Activated T-helper 1 cell treated with anti-CD3 and anti-CD28 coated beads, Interleukin-12 subunit alpha, Interleukin-12 subunit beta, Interleukin-2, Interleukin-4 antibody, amounts not matched to agents 30 ng/mL and 10 ng/mL and 1 ng/mL, durations not matched to agents 14 hours and 24 hours and 36 hours (primary cell): ENCODE results near the gene CTRL. TPM values are rescaled to one million over a fixed set of nuclear protein-coding genes. Genes with fewer than 3 reads are reported as not detected.

Source experiments
- DNase-seq: peaks from one replicate; pipeline ENCODE4 v3.0.0; 2021; ENCODE audit warnings: low spot score
- H3K27ac Mint-ChIP-seq: one replicate; pipeline ENCODE4 v1.8.0; 2021; ENCODE audit warnings: mild to moderate bottlenecking, mixed read lengths
- H3K27me3 Mint-ChIP-seq: one replicate; pipeline ENCODE4 v1.8.0; 2022; ENCODE audit warnings: mild to moderate bottlenecking, moderate library complexity, mixed read lengths; ENCODE audit not compliant: insufficient read depth
- H3K36me3 Mint-ChIP-seq: one replicate; pipeline ENCODE4 v1.8.0; 2021; ENCODE audit warnings: low read depth, mixed read lengths
- H3K4me1 Mint-ChIP-seq: one replicate; pipeline ENCODE4 v1.8.0; 2021; ENCODE audit warnings: low read depth, mixed read lengths
- H3K4me3 Mint-ChIP-seq: one replicate; pipeline ENCODE4 v1.8.0; 2021; ENCODE audit warnings: mild to moderate bottlenecking, moderate library complexity, mixed read lengths
- H3K9me3 Mint-ChIP-seq: one replicate; pipeline ENCODE4 v1.8.0; 2021; ENCODE audit warnings: mixed read lengths
- intact Hi-C: fragments of 100-400 bp; cut with micrococcal nuclease; formaldehyde crosslinking; loops from one replicate; pipeline ENCODE4 v1.15.1; 2024
- total RNA-seq: library from RNA; stranded (reverse); gene quantifications from 2 replicates; pipeline ENCODE4 v1.2.3, GENCODE V29; 2022

CTRL gene
- total RNA-seq, 1 donor from 2014 or later: 5.5 TPM

DNA sequence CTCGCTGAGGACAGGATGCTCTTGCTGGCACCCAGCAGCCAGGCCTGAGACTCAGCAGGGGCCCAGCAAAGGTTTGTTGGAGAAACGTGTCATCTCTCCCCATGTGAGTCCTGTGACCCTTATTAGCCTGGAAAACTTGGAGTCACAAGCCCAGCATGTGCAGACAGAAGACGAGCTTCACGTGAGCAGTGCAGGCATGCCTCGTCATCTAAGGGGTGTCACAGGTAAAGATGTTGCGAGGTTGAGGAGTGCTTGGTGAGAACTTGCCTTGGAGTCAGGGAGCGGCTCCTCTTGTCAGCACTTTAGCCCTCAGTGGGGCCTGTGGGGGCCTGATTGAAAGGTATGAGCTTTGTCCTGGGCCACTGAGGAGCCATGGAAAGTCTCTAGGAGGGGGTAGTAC, 2.1 kb upstream of the CTRL start:
- H3K36me3 Mint-ChIP-seq: peaks cover 34% of the 10 kb centered on the region
- intact Hi-C loops: loop anchor here (2.0 kb wide), 1 partner anchor 91 kb away; the partner anchor contains the start of gene THAP11
- DNase-seq: no peak
- H3K9me3 Mint-ChIP-seq: no peaks in the 10 kb centered on the region
- peak overlapping the region; percentile 50 for H3K27ac Mint-ChIP-seq
- peaks cover 25% of the 10 kb centered on the region for H3K4me1 Mint-ChIP-seq
- H3K27me3 Mint-ChIP-seq: no peaks in the 10 kb centered on the region
- H3K4me3 Mint-ChIP-seq: peak overlapping the region; percentile 22

DNA sequence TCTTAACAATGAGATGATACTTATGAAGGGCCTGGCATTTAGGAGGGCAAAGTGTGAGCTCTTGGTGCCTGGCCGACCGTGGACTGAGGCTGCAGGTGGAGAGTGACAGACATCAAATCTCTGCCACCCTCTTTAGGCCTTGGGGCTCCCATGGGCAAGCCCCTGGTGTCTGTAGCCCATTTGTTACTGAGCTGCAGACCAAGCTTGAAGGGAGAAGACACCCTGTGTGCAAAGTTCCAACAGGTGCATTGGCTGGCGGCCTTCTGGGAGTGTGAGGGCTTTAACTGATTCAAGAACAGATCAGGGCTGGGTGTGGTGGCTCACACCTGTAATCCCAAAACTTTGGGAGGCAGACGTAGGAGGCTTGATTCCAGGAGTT, 789 bp upstream of the CTRL start:
- Mint-ChIP-seq H3K36me3 (peaks cover 35% of the 10 kb centered on the region), H3K27me3 (no peaks in the 10 kb centered on the region), H3K27ac (no peak overlapping the region), H3K9me3 (no peaks in the 10 kb centered on the region), H3K4me3 (no peak overlapping the region), H3K4me1 (peaks cover 23% of the 10 kb centered on the region)
- DNase-seq: no peak
- intact Hi-C loops: no loop called here

DNA sequence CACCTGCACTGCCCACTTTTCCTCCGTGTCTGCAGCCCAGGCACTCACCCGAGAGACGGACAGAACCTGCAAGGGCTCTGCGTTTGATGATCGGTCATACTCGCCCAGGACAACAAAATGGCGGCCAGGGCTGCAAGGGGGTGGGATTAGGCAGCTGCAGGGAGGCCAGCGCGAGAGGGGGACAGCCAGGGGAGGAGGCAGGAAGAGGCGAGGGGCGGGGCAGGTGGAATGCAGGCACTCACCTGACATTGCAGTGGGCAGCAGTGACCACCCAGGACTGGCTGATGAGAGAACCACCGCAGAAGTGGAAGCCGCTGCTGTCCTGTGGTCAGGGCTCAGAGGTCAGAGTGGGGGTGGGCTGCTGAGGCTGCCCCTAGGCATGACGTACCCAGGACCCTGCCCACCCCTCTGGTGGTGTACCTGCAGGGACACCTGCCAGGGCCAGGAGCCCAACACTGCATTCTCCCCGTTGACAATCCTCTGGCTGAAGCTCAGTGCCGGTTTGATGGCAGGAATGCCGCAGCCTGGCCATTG, 917 bp downstream of the CTRL start:
- H3K4me3 Mint-ChIP-seq: no peak overlapping the region
- no peaks in the 10 kb centered on the region for H3K9me3 Mint-ChIP-seq
- peaks cover 27% of the 10 kb centered on the region for H3K36me3 Mint-ChIP-seq
- no peak for DNase-seq
- no peak overlapping the region for H3K27ac Mint-ChIP-seq
- H3K27me3 Mint-ChIP-seq: no peaks in the 10 kb centered on the region
- intact Hi-C loops: no loop called here
- H3K4me1 Mint-ChIP-seq: peaks cover 15% of the 10 kb centered on the region

DNA sequence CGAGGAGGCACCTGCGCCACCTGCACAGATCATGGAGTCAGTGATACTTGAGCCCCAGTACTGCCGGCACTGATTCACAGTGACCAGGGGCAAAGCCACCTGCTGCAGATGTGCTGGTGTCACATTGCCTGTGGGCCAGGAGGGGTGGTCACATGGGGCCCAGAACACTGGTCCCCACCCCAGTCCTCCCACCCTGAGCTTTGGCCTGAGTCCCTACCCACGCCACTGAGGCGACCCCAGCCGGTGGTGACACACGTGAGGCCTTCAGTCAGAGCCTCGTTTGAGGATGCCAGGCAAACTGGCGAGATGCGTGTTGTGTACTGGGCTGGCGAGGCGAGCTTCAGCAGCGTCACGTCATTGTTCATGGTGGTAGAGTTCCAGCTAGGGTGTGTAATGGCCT, 1.5 kb downstream of the CTRL start:
- Mint-ChIP-seq H3K27me3 (no peaks in the 10 kb centered on the region), H3K4me1 (peaks cover 11% of the 10 kb centered on the region), H3K4me3 (no peak overlapping the region), H3K36me3 (peaks cover 22% of the 10 kb centered on the region), H3K9me3 (no peaks in the 10 kb centered on the region), H3K27ac (no peak overlapping the region)
- no peak for DNase-seq
- intact Hi-C loops: no loop called here

DNA sequence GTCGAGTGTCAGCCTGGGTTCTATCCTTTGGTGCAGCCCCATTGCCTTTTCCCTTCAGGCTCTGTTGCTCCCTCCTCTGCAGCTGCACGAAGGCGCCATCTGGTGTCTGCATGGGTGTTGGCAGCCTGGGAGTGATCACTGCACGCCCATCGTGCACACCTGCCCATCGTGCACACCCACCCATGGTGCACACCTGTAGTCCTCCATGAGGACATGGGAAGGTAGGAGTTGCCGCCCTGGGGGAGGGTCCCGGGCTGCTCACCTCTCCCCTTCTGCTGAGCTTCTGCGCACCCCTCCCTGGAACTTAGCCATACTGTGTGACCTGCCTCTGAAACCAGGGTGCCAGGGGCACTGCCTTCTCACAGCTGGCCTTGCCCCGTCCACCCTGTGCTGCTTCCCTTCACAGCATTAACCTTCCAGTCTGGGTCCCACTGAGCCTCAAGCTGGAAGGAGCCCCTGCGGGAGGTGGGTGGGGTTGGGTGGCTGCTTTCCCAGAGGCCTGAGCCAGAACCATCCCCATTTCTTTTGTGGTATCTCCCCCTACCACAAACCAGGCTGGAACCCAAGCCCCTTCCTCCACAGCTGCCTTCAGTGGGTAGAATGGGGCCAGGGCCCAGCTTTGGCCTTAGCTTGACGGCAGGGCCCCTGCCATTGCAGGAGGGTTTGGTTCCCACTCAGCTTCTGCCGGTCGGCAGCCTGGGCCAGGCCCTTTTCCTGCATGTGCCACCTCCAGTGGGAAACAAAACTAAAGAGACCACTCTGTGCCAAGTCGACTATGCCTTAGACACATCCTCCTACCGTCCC, 2.9 kb downstream of the CTRL start:
- intact Hi-C loops: loop anchor here (1.0 to 2.0 kb wide), 4 partner anchors 45 to 407 kb away; no protein-coding TSS in a partner anchor
- DNase-seq: peak; percentile 67
- no peak overlapping the region for H3K27ac Mint-ChIP-seq
- H3K36me3 Mint-ChIP-seq: peaks cover 9% of the 10 kb centered on the region
- peaks cover 1% of the 10 kb centered on the region for H3K4me1 Mint-ChIP-seq
- H3K4me3 Mint-ChIP-seq: no peak overlapping the region
- no peaks in the 10 kb centered on the region for H3K27me3 Mint-ChIP-seq
- H3K9me3 Mint-ChIP-seq: no peaks in the 10 kb centered on the region

DNA sequence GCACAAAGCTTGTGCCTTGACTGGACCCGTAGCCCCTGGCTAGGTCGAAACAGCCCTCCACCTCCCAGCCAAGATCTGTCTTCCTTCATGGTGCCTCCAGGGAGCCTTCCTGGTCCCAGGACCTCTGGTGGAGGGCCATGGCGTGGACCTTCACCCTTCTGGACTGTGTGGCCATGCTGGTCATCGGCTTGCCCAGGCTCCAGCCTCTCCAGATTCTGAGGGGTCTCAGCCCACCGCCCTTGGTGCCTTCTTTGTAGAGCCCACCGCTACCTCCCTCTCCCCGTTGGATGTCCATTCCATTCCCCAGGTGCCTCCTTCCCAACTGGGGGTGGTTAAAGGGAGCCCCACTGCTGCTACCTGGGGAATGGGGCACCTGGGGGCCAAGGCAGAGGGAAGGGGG, 3.5 kb downstream of the CTRL start:
- no peak overlapping the region for H3K4me3 Mint-ChIP-seq
- no peaks in the 10 kb centered on the region for H3K9me3 Mint-ChIP-seq
- H3K27me3 Mint-ChIP-seq: no peaks in the 10 kb centered on the region
- intact Hi-C loops: loop anchor here (1.0 to 2.0 kb wide), 4 partner anchors 45 to 407 kb away; no protein-coding TSS in a partner anchor
- H3K27ac Mint-ChIP-seq: no peak overlapping the region
- no peak for DNase-seq
- H3K36me3 Mint-ChIP-seq: peaks cover 8% of the 10 kb centered on the region
- H3K4me1 Mint-ChIP-seq: no peaks in the 10 kb centered on the region

DNA sequence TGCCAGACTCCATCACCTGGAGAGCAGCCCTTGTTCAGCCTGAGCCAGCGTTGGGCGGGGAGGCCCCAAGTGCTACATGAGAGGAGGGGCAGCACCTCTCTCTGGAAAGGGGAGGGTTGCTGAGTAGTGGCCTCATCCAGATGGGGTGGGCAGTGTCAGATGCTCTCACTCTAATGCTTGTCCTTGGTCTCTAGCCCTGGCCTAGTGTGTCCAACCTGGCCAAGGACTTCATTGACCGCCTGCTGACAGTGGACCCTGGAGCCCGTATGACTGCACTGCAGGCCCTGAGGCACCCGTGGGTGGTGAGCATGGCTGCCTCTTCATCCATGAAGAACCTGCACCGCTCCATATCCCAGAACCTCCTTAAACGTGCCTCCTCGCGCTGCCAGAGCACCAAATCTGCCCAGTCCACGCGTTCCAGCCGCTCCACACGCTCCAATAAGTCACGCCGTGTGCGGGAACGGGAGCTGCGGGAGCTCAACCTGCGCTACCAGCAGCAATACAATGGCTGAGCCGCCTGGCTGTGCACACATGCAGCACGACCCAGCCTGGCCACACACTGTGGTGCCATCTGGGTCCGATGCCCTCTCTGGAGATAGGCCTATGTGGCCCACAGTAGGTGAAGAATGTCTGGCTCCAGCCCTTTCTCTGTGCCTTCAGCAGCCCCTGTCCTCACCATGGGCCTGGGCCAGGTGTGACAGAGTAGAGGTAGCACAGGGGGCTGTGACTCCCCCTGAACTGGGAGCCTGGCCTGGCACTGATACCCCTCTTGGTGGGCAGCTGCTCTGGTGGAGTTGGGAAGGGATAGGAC, 4.3 kb downstream of the CTRL start:
- intact Hi-C loops: no loop called here

DNA sequence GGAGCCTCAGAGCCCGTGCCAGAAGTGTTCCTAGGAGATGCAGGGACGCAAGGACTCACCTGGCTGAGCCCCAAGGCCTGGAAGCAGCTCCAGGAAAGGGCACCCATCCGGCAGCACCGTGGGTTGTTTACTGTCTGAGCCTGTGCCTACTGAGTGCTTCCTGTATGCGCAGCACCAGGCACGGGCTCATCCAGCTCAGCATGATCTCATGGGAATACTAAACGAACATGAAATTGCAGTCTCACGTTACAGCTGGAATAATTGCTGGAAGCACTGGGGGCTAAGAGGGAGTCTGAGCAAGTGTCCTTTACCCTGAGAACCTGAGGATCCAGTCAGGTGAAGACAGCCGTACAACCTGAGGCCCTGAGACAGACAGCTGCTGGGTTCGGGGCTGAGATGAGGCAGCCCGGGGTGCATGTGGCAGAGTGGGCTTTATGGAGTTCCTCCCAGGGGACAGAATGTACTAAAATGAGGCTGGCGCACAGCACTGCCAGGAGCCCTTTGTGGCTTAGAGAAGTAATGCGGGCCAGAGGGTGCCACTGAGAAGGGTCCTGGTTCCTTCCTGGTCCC, 5.4 kb downstream of the CTRL start:
- no peak overlapping the region for H3K4me3 Mint-ChIP-seq
- H3K27ac Mint-ChIP-seq: no peak overlapping the region
- no peak for DNase-seq
- intact Hi-C loops: no loop called here
- no peaks in the 10 kb centered on the region for H3K27me3 Mint-ChIP-seq
- H3K36me3 Mint-ChIP-seq: peaks cover 4% of the 10 kb centered on the region
- H3K4me1 Mint-ChIP-seq: peaks cover 15% of the 10 kb centered on the region
- no peaks in the 10 kb centered on the region for H3K9me3 Mint-ChIP-seq

More for the DNA sequence above, 4.3 kb downstream of the CTRL start:
- Mint-ChIP-seq H3K27me3 (no peaks in the 10 kb centered on the region), H3K27ac (no peak overlapping the region), H3K4me1 (peaks cover 7% of the 10 kb centered on the region), H3K4me3 (no peak overlapping the region), H3K9me3 (no peaks in the 10 kb centered on the region), H3K36me3 (peaks cover 5% of the 10 kb centered on the region)
- no peak for DNase-seq

DNA sequence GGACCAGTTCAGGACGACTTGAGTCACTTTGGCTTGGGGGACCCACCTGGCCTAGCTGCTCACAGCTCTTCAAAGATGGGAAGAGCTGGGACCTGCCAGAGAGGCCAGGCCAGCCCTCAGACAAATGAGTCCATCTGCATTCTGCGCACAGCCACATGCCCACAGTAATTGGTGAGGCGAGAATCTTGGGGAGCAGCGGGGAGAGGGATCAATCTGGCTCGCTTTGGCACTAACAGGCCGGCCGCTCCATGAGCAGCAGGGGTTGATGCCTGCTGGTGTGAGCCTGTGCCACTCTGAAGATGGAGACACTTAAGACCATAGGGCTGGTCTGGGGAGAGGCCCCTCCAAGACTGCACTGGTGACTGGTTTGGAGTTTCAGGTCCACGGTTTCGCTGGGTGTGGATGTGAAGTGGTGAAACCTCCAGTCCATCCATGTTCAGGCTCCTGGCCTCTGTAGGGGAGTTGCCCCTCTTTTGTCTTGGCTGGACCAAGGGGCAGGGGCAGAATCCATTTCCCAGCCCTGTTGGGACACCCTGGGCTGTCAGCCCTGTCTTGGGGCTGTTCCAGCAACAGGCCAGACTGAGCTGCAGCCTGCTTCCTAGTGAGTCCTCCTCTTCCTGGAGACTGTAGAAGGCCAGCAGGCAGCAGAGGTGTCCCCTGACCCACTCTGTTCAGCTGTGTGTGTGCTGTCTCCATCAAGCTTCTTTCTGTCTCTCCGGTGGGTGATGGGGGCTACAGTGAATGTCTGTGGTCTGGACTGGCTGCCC, 7.3 kb downstream of the CTRL start:
- H3K9me3 Mint-ChIP-seq: no peaks in the 10 kb centered on the region
- no peak overlapping the region for H3K27ac Mint-ChIP-seq
- DNase-seq: no peak
- H3K27me3 Mint-ChIP-seq: no peaks in the 10 kb centered on the region
- H3K36me3 Mint-ChIP-seq: peaks cover 2% of the 10 kb centered on the region
- peaks cover 15% of the 10 kb centered on the region for H3K4me1 Mint-ChIP-seq
- no peak overlapping the region for H3K4me3 Mint-ChIP-seq
- intact Hi-C loops: no loop called here

DNA sequence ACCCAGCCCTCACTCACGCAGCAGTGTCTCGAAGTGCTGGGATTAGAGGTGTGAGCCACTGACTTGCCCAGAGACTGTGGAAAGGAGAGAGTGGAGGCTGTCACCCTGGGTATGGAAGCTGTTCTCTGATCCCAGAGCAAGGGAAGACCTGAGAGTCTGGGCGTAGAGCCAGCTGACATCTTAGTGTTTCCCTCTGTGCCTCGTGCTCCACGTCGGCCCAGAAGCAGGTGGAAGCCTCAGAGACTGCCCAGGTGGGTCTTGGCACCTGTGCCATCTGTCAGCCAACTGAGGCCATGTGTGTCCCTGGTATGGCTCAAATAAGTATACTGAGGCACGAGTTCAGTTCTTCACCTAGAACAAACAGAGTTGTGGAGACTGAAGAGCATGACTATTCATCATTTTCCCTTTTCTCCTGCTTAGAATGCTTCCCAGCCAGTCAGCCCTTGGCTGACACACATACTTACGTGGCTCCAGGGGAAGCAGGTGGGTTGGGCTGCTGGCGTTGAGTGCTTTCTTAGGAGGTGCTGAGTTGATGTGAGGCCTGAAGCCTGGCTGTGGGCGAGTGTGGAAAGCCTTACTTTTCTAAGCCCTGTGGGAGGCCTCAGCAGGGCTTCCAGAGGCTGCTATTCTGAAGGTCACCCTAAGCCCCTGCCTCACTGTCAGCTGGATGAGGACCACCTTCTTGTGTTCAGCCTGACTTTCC, 8.1 kb downstream of the CTRL start:
- Mint-ChIP-seq H3K9me3 (no peaks in the 10 kb centered on the region), H3K27me3 (no peaks in the 10 kb centered on the region), H3K4me1 (peaks cover 15% of the 10 kb centered on the region), H3K27ac (peak overlapping the region; percentile 40), H3K4me3 (no peak overlapping the region), H3K36me3 (peaks cover 2% of the 10 kb centered on the region)
- DNase-seq: no peak
- intact Hi-C loops: no loop called here

DNA sequence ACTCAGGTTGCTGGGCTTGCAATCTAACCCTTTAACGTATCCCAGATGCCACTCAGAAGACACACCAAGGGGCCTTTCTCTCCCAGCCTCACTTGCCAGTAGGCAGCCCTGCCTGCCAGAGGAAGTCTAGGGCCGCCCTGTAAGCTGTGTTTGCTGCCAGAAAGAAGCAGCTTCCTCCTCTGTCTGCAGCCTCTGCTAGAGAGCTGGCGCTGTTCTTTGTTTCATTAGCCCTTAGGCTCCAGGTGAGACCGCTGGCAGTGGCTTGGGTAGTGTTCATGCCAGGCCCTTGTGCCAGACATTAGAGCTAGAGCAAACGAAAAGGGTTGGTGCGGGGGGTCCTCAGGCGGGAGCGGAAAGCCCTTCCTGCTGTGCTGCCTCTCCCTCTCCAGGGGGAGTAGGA, 8.9 kb downstream of the CTRL start:
- Mint-ChIP-seq H3K4me3 (no peak overlapping the region), H3K27ac (no peak overlapping the region), H3K27me3 (no peaks in the 10 kb centered on the region), H3K36me3 (no peaks in the 10 kb centered on the region), H3K9me3 (no peaks in the 10 kb centered on the region), H3K4me1 (peaks cover 21% of the 10 kb centered on the region)
- intact Hi-C loops: no loop called here
- DNase-seq: no peak

DNA sequence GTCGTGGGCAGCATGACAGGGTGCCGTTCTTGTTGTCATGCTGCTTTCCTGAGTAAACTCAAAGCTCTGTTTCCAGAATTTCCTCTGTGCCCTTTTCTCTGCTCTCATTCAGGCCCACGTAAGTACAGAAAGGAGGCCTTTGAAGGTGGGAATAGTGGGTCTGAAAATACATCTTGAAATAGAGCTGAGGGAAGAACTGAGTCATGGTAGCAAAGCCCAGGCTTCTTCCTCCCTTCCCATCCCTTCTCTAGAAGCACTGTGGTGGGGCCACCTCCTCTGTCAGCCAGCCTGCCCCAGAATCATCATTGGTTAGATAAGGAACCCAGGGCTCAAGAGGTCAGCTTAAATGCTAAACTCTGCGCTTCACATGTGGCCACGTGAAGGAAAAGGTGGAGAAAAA, 9.4 kb downstream of the CTRL start:
- intact Hi-C loops: no loop called here
- Mint-ChIP-seq H3K4me1 (peaks cover 26% of the 10 kb centered on the region), H3K36me3 (peaks cover 1% of the 10 kb centered on the region), H3K9me3 (no peaks in the 10 kb centered on the region), H3K27ac (peak overlapping the region; percentile 49), H3K4me3 (no peak overlapping the region), H3K27me3 (no peaks in the 10 kb centered on the region)
- DNase-seq: no peak
